Measurements from ENCODE around the gene PRDM16. TPM values are rescaled to one million over a fixed set of nuclear protein-coding genes. Genes with fewer than 3 reads are reported as not detected.
A peak's percentile ranks its signal among the peaks of the same experiment; 100 is the strongest.

PRDM16 gene
- total RNA-seq, 1 donor from 2014 or later: 21.4 TPM

DNA sequence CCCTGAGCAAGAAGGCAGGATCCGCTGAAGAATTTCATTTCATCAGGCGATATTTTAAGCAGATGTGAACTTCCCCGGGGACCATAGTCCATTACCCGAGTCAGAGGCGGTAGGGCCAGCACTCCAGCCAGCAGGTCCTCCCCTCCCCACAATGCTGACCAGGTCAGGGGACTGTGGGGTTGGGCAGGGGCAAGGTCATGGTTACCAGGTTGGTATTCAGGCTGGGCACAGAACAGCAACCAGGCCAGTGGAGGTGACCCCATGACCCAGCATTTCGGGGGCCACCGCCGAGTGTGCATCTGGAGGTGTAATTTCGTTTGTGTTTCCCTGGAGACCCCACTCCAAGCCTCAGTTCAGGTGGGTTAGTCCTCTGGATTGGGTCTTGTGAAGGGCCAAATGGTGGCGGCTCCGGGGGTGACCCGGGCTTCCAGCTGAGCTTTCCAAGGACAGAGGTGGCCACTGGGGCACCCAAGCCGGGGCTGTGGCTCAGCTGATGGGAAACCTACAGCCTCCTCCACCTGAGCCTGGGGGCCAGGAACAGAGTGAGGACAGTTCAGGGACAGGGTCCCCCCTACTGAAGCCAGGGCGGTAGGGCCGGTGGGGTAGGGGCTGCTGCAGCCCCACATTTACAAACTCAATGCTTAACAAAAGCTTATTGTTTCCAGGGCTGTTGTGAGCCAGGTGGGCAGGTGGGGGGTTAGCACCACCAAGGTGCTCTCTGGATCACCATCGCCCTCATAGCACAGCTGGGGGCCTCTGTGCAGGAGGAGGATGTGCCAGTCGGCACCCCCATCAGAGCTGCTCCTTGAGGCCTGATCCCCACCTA, 2.8 kb downstream of the PRDM16 start:
- Mint-ChIP-seq H3K4me3 (ENCODE audit: unreplicated experiment) (peak overlapping the region; percentile 71), H3K4me1 (ENCODE audit: unreplicated experiment) (no peaks in the 10 kb centered on the region), H3K9me3 (ENCODE audit: unreplicated experiment) (no peaks in the 10 kb centered on the region), H3K27ac (ENCODE audit: unreplicated experiment) (no peak overlapping the region), H3K36me3 (ENCODE audit: low read depth, unreplicated experiment) (peaks cover 4% of the 10 kb centered on the region), H3K27me3 (ENCODE audit: unreplicated experiment) (peaks cover 16% of the 10 kb centered on the region)
- no peak for DNase-seq (ENCODE audit: low spot score)
- TF ChIP-seq, protein P1, sequence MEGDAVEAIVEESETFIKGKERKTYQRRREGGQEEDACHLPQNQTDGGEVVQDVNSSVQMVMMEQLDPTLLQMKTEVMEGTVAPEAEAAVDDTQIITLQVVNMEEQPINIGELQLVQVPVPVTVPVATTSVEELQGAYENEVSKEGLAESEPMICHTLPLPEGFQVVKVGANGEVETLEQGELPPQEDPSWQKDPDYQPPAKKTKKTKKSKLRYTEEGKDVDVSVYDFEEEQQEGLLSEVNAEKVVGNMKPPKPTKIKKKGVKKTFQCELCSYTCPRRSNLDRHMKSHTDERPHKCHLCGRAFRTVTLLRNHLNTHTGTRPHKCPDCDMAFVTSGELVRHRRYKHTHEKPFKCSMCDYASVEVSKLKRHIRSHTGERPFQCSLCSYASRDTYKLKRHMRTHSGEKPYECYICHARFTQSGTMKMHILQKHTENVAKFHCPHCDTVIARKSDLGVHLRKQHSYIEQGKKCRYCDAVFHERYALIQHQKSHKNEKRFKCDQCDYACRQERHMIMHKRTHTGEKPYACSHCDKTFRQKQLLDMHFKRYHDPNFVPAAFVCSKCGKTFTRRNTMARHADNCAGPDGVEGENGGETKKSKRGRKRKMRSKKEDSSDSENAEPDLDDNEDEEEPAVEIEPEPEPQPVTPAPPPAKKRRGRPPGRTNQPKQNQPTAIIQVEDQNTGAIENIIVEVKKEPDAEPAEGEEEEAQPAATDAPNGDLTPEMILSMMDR (IDR thresholded peaks at IDR 0.05; ENCODE audit: unreplicated experiment): no peak

DNA sequence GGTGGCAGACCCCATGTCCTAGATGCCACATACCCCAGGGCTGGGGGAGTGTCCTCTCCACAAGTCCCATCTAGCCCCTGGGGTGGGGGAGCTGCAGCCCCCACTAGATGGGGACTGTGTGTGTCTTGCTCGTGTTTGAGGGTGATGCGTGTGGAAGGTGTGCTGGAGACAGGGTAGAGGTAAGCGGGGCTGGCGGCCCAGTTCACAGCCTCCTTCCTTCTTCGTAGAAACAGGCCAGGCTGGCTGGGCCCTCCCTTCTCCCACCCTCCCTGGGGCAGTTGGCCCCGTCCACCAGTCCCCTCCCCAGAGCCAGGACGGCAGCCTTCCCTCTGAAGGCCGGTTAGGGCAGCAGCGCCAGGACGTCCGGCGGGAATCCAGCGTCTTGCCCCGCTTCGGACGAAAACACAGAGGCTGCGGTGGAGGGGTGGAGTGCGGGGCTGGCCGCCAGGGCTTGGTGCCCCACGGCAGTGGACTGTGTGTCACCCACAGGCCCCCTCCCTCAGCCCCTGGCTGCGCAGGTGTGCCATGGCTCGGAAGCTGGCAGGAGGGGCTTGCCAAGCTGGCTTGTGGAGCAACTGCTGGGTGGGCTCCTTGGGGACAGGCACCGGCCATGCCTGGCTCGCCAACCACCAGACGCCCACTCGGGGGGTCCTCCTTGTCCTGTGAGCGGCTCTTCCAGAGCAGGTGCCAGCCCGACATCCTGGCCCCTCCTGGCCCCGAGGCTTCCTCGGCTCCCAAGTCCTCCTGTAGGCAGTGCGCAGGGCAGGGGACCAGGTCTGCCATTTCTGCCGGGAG, 3.6 kb downstream of the PRDM16 start:
- no peaks in the 10 kb centered on the region for H3K9me3 Mint-ChIP-seq (ENCODE audit: unreplicated experiment)
- no peak overlapping the region for H3K4me3 Mint-ChIP-seq (ENCODE audit: unreplicated experiment)
- H3K27me3 Mint-ChIP-seq (ENCODE audit: unreplicated experiment): peaks cover 16% of the 10 kb centered on the region
- H3K4me1 Mint-ChIP-seq (ENCODE audit: unreplicated experiment): no peaks in the 10 kb centered on the region
- DNase-seq (ENCODE audit: low spot score): no peak
- H3K27ac Mint-ChIP-seq (ENCODE audit: unreplicated experiment): no peak overlapping the region
- H3K36me3 Mint-ChIP-seq (ENCODE audit: low read depth, unreplicated experiment): peaks cover 4% of the 10 kb centered on the region
- TF ChIP-seq, protein P1 (IDR thresholded peaks at IDR 0.05; ENCODE audit: unreplicated experiment): no peak

DNA sequence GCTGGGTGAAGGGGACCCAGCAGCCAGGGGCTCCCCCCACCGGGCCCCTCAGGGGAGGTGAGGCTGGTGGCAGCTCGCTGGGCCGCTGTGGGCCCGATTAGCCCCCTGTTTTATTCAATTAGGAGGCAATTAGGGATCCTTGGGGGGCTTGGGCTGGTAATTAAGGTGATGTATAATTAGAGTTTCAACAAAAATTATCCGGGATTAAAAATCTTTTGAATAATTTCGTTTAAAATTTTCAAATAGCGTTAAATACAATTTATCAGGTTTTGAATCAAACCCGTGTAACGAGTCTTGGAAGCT, 4.1 kb downstream of the PRDM16 start:
- Mint-ChIP-seq H3K27ac (ENCODE audit: unreplicated experiment) (no peak overlapping the region), H3K9me3 (ENCODE audit: unreplicated experiment) (no peaks in the 10 kb centered on the region), H3K36me3 (ENCODE audit: low read depth, unreplicated experiment) (peaks cover 4% of the 10 kb centered on the region), H3K4me1 (ENCODE audit: unreplicated experiment) (no peaks in the 10 kb centered on the region), H3K27me3 (ENCODE audit: unreplicated experiment) (peaks cover 16% of the 10 kb centered on the region), H3K4me3 (ENCODE audit: unreplicated experiment) (no peak overlapping the region)
- no peak for DNase-seq (ENCODE audit: low spot score)
- TF ChIP-seq, protein P1 (IDR thresholded peaks at IDR 0.05; ENCODE audit: unreplicated experiment): no peak

DNA sequence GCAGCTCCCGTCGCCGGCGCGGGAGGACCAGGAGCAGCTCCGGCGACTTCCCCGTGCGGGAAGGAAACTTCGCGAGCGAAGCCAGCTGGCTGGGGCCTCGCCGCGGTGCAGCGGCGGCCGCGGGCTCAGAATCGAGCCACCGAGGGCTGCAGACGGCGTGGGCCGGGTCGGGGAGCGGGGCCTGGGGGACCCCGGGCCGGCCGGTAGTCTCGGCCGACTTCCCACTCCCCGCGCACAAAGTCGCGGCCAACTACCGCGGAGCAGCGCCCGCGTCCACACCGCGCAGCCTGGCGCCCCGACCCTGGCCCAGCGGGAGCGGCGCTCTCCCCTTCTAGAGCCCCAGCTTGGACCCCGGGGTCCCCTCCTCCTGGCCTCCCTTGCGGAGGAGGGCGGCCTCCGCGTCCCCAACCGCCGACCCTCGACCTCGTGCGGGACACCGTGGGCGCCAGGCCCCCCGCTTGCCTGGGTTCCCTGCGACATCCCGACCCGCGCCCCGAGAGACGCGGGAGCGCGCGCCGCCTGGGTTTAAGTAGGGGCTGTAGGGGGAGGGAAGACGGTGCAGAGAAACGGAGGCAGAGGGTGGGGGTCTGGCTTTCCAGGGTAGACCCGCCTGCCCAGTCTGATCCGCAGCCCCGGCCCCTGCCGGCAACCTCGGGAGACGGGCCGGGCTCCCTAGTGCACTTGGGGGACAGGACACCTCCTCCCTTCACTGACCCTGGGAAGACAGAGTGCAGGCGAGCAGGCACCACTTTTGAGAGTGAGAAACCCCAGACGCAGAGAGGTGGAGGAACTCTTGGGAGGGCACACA, 4.7 kb downstream of the PRDM16 start:
- H3K4me3 Mint-ChIP-seq (ENCODE audit: unreplicated experiment): no peak overlapping the region
- DNase-seq (ENCODE audit: low spot score): no peak

More for the DNA sequence above, 4.7 kb downstream of the PRDM16 start:
- Mint-ChIP-seq H3K36me3 (ENCODE audit: low read depth, unreplicated experiment) (peaks cover 4% of the 10 kb centered on the region), H3K9me3 (ENCODE audit: unreplicated experiment) (no peaks in the 10 kb centered on the region), H3K4me1 (ENCODE audit: unreplicated experiment) (no peaks in the 10 kb centered on the region), H3K27me3 (ENCODE audit: unreplicated experiment) (peaks cover 17% of the 10 kb centered on the region), H3K27ac (ENCODE audit: unreplicated experiment) (no peak overlapping the region)
- TF ChIP-seq, protein P1 (IDR thresholded peaks at IDR 0.05; ENCODE audit: unreplicated experiment): no peak
